Naive thymus-derived CD8-positive, alpha-beta T cell (primary cell): ENCODE results near the gene STK4. TPM values are rescaled to one million over a fixed set of nuclear protein-coding genes. Genes with fewer than 3 reads are reported as not detected.
A peak's percentile ranks its signal among the peaks of the same experiment; 100 is the strongest.

Source experiments
- ATAC-seq, 2 donors: fragments of 150-1000 bp; cut with Tn5 transposase in 1 of 2; sonication (Bioruptor Pico), chemical (Tn5 transposase) in 1 of 2; 1 replicate in 1 of 2; 2 replicates in 1 of 2; pipeline ENCODE4 v1.10.0; 2021; ENCODE audit warnings: mild to moderate bottlenecking in 2 of 2, moderate library complexity in 2 of 2
- POLR2A ChIA-PET: fragments of 350-600 bp; sonication (Branson Sonifier 250); formaldehyde crosslinking; loops from one replicate; lab custom pipeline; 2021; ENCODE audit warnings: antibody characterized with exemption; lab: Charles Lee
- DNase-seq, 10 donors: peaks; one replicate each; pipeline versions ENCODE4 v3.0.0 to v3.0.0-alpha.2; 2020 to 2022
- H3K27ac Mint-ChIP-seq, 10 donors: one replicate each; pipeline ENCODE4 v1.8.0; 2020 to 2022; ENCODE audit warnings: mild to moderate bottlenecking in 10 of 10, mixed read lengths in 10 of 10, moderate library complexity in 4 of 10, inconsistent platforms in 1 of 10
- H3K27me3 Mint-ChIP-seq, 5 donors: one replicate each; pipeline ENCODE4 v1.8.0; 2021 to 2022; ENCODE audit warnings: mixed read lengths in 5 of 5
- H3K36me3 Mint-ChIP-seq, 3 donors: one replicate each; pipeline ENCODE4 v1.8.0; 2020 to 2022; ENCODE audit warnings: mixed read lengths in 3 of 3, mild to moderate bottlenecking in 2 of 3, inconsistent platforms in 1 of 3
- H3K4me1 Mint-ChIP-seq, 4 donors: one replicate each; pipeline ENCODE4 v1.8.0; 2021 to 2022; ENCODE audit warnings: mixed read lengths in 4 of 4
- H3K4me3 Mint-ChIP-seq, 10 donors: one replicate each; pipeline ENCODE4 v1.8.0; 2020 to 2022; ENCODE audit warnings: mild to moderate bottlenecking in 10 of 10, mixed read lengths in 10 of 10, moderate library complexity in 6 of 10, inconsistent platforms in 1 of 10
- H3K9me3 Mint-ChIP-seq, 9 donors: one replicate each; pipeline ENCODE4 v1.8.0; 2020 to 2022; ENCODE audit warnings: mixed read lengths in 9 of 9, mild to moderate bottlenecking in 3 of 9, inconsistent platforms in 1 of 9, moderate library complexity in 1 of 9
- polyA plus RNA-seq, 3 donors: library from polyadenylated mRNA; unstranded; fragments of 300-500 nt; fragmentation: Illumina TruSeq; gene quantifications; one replicate each; pipeline ENCODE4 v1.2.3, GENCODE V29; 2021
- total RNA-seq, 8 experiments: library from RNA in 2 of 8; stranded (reverse) in 2 of 8; gene quantifications; one replicate each; pipeline ENCODE4 v1.2.3 and lab custom pipeline; 2021 to 2026

STK4 gene
- total and polyA plus RNA-seq, 5 experiments from 2014 or later: 178 to 354 (median 192) TPM

- POLR2A ChIA-PET: interaction anchor here (0.7 to 9.7 kb wide), 15 partner anchors 10 to 120 kb away, joined by 3 to 196 read pairs (median 5); partner anchors contain the start of genes PABPC1L and YWHAB
- ATAC-seq (peak; percentile 48 to 52), DNase-seq (peak in 9 of 10 donors; percentile 16 to 69 (median 50))
- Mint-ChIP-seq H3K27ac (peak overlapping the region; percentile 81 to 98 (median 94)), H3K4me3 (peak overlapping the region; percentile 88 to 99 (median 96)), H3K36me3 (peaks cover 0 to 21% (median 9%) of the 10 kb centered on the region in 3 donors), H3K4me1 (peaks cover 32 to 57% (median 50%) of the 10 kb centered on the region in 4 donors), H3K9me3 (no peaks in the 10 kb centered on the region), H3K27me3 (no peaks in the 10 kb centered on the region)
Observed at GRCh38 chr20:44967207-44967807, 995 bp downstream of the STK4 start.

DNA sequence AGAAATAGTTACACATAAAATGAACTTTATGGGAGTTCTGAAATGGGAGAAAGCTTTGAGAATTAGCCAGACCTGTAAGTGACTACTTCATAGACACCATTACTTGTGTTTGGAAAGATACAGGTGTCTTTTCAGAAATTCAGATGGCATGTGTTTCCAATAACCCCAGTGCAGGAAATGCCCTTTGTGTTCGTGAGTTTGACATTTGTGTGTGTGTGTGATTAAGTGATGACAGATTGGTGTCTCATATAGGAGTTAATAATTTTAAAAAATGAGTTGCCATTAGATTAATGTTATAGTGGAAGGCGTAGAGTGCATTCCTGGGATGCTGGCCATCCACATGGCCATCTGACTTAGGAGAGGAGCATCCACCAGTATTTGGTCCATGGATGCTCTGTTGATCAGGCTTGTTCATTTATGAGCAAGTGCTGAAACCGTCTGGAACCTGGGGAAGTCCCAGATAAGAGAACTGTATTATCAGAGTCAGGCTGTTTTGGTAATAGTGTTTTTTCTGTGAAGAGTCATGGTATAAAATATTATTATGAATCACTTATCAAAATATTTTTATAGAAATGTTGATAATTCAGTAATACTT lies 3.1 kb downstream of the STK4 start:
- no peaks in the 10 kb centered on the region for H3K27me3 Mint-ChIP-seq
- H3K27ac Mint-ChIP-seq: peak overlapping the region; percentile 81 to 98 (median 94)
- H3K36me3 Mint-ChIP-seq: peaks cover 9 to 39% (median 15%) of the 10 kb centered on the region in 3 donors
- H3K9me3 Mint-ChIP-seq: no peaks in the 10 kb centered on the region
- peak overlapping the region; percentile 88 to 99 (median 96) for H3K4me3 Mint-ChIP-seq
- POLR2A ChIA-PET: interaction anchor here (1.0 to 9.7 kb wide), 3 partner anchors 10 to 24 kb away, joined by 3 to 196 read pairs (median 15); partner anchors contain the start of gene TOMM34
- peaks cover 33 to 75% (median 64%) of the 10 kb centered on the region in 4 donors for H3K4me1 Mint-ChIP-seq
- ATAC-seq (no peak), DNase-seq (peak in 2 of 10 donors; percentile 13 to 27)

- Mint-ChIP-seq H3K36me3 (peaks cover 16 to 48% (median 23%) of the 10 kb centered on the region in 3 donors), H3K4me3 (peak overlapping the region; percentile 79 to 99 (median 92)), H3K9me3 (no peaks in the 10 kb centered on the region), H3K27ac (peak overlapping the region; percentile 91 to 97 (median 94)), H3K27me3 (no peaks in the 10 kb centered on the region), H3K4me1 (peaks cover 36 to 83% (median 69%) of the 10 kb centered on the region in 4 donors)
- ATAC-seq (peak in 1 of 2 donors; percentile 6), DNase-seq (peak in 2 of 10 donors; percentile 43 to 52)
- POLR2A ChIA-PET: interaction anchor here (0.7 to 9.7 kb wide), 6 partner anchors 10 to 113 kb away, joined by 5 to 196 read pairs (median 10); partner anchors contain the start of genes TOMM34 and YWHAB
Observed at GRCh38 chr20:44970243-44970757, 4.0 kb downstream of the STK4 start.

- DNase-seq: no peak
- H3K27me3 Mint-ChIP-seq: no peaks in the 10 kb centered on the region
- peaks cover 23 to 62% (median 34%) of the 10 kb centered on the region in 3 donors for H3K36me3 Mint-ChIP-seq
- H3K9me3 Mint-ChIP-seq: no peaks in the 10 kb centered on the region
- POLR2A ChIA-PET: interaction anchor here (3.3 kb wide), 1 partner anchor 13 kb away, joined by 15 read pairs; the partner anchor contains the start of gene TOMM34
- peaks cover 43 to 93% (median 86%) of the 10 kb centered on the region in 4 donors for H3K4me1 Mint-ChIP-seq
- H3K4me3 Mint-ChIP-seq: peak overlapping the region in 9 of 10 donors; percentile 48 to 64 (median 60)
- ATAC-seq: no peak
- H3K27ac Mint-ChIP-seq: peak overlapping the region; percentile 57 to 93 (median 82)
Observed at GRCh38 chr20:44973053-44973452, 6.7 kb downstream of the STK4 start.

DNA sequence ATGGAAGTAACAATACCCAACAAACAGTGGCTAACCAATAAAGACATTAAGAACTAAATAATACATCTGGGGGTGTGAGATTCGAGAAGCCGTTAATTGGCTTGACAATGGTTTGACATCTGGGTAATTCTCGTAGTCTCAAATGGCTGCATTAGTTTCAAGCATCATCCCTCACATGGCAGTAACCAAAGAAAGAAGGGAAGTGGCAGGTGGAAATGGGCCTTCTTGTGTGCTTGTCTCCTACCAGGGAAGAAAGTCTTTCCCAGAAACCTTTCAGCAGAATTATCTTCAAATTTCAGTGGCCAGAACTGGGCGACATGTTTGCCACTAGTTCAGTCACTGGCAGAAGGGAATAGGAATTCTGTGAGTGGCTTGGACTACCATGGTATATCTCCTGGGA lies 10.4 kb downstream of the STK4 start:
- H3K9me3 Mint-ChIP-seq: no peaks in the 10 kb centered on the region
- DNase-seq: no peak
- H3K27ac Mint-ChIP-seq: peak overlapping the region; percentile 88 to 98 (median 96)
- H3K4me1 Mint-ChIP-seq: peaks cover 31 to 94% (median 84%) of the 10 kb centered on the region in 4 donors
- POLR2A ChIA-PET: interaction anchor here (1.3 to 8.0 kb wide), 3 partner anchors 9 to 17 kb away, joined by 3 to 196 read pairs (median 4); partner anchors contain the start of gene STK4
- H3K4me3 Mint-ChIP-seq: peak overlapping the region in 7 of 10 donors; percentile 6 to 87 (median 76)
- ATAC-seq: no peak
- peaks cover 26 to 82% (median 44%) of the 10 kb centered on the region in 3 donors for H3K36me3 Mint-ChIP-seq
- H3K27me3 Mint-ChIP-seq: no peaks in the 10 kb centered on the region

DNA sequence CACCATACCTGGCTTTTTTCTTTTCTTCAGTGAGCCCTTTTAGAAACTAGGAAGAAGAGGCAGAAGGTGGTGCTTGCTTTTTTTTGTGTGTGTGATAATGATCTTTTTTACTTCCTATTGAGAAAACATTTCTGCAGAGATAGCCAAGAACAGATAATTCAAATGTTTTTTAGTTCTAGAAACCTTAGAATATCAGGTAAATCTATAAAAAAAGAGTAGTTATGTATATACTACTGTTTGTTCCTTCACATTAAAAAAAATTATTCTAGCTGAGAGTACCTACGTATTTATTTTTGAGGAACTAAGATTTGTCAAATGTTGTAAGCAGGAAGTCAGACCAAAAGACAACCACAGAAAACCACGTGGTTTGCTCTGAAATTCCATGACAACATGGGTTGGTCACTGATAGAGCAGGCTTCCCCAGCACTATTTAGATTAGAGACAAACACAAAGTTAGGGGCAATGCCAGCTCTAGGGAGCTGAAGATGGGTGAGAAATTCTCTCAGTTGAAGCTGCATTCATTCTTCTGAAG lies 12.8 kb downstream of the STK4 start:
- DNase-seq (peak; percentile 27 to 91 (median 80)), ATAC-seq (peak; percentile 80 to 90)
- H3K9me3 Mint-ChIP-seq: no peaks in the 10 kb centered on the region
- POLR2A ChIA-PET: interaction anchor here (0.6 to 8.0 kb wide), 7 partner anchors 12 to 94 kb away, joined by 3 to 196 read pairs (median 5); partner anchors contain the start of genes STK4, TOMM34 and YWHAB
- H3K27ac Mint-ChIP-seq: peak overlapping the region; percentile 93 to 98 (median 97)
- H3K4me1 Mint-ChIP-seq: peaks cover 38 to 91% (median 84%) of the 10 kb centered on the region in 4 donors
- no peaks in the 10 kb centered on the region for H3K27me3 Mint-ChIP-seq
- H3K36me3 Mint-ChIP-seq: peaks cover 38 to 80% (median 47%) of the 10 kb centered on the region in 3 donors
- peak overlapping the region; percentile 72 to 87 (median 82) for H3K4me3 Mint-ChIP-seq

DNA sequence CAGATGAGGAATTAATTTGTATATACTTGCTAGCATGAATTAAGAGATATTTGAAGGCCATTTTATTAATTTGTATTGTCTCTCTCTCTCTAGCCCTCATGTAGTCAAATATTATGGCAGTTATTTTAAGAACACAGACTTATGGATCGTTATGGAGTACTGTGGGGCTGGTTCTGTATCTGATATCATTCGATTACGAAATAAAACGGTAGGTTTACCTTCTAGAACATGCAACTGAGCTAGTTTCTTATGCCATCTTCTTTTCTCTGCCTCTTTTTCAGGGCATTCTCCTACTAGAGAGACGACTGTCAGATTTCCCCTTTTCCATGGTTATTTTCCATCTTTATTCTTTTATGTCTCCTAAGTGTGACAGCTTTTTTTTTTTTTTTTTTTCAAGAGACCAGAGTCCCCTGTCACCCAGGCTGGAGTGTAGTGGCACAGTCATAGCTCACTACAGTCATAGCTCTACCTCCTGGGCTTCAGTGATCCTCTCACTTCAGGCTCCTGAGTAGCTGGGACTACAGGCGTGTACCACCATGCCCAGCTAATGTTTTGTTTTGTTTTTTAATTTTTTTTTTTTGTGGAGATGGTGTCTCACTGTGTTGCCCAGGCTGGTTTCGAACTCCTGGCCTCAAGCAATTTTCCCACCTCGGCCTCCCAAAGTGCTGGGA lies 15.6 kb downstream of the STK4 start:
- peak overlapping the region; percentile 93 to 98 (median 96) for H3K27ac Mint-ChIP-seq
- H3K4me1 Mint-ChIP-seq: peaks cover 36 to 91% (median 76%) of the 10 kb centered on the region in 4 donors
- H3K9me3 Mint-ChIP-seq: no peaks in the 10 kb centered on the region
- DNase-seq (no peak), ATAC-seq (no peak)
- POLR2A ChIA-PET: interaction anchor here (0.6 to 8.0 kb wide), 7 partner anchors 11 to 336 kb away, joined by 3 to 196 read pairs (median 6); partner anchors contain the start of genes STK4 and TOMM34
- H3K36me3 Mint-ChIP-seq: peaks cover 16 to 79% (median 29%) of the 10 kb centered on the region in 3 donors
- peak overlapping the region in 8 of 10 donors; percentile 5 to 82 (median 40) for H3K4me3 Mint-ChIP-seq
- H3K27me3 Mint-ChIP-seq: no peaks in the 10 kb centered on the region

DNA sequence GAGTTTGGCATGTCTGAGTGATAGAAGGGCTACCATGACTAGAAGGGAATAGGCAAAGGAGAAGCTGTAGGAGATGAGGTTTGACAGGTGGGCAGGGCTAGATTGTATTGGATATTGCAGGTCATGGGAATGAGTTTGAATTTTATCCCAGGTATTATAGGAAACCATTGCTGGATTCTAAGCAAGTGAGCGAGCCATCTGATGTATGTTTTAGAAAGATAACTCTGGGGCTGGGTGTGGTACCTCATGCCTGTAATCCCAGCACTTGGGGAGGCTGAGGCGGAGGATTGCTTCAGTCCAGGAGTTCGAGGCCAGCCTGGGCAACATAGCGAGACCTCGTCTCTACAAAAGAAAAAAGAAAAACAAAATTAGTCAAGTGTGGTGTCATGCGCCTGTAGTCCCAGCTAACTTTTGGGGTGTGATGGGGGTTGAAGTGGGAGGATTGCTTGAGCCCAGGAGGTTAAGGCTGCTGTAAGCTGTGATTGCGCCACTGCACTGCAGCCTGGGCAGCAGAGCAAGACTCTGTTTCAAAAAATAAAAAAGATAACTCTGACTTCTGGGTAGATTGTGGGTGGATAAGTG lies 16.9 kb downstream of the STK4 start:
- DNase-seq (no peak), ATAC-seq (no peak)
- H3K9me3 Mint-ChIP-seq: no peaks in the 10 kb centered on the region
- H3K4me3 Mint-ChIP-seq: peak overlapping the region in 8 of 10 donors; percentile 22 to 66 (median 46)
- H3K36me3 Mint-ChIP-seq: peaks cover 16 to 84% (median 33%) of the 10 kb centered on the region in 3 donors
- peak overlapping the region; percentile 90 to 98 (median 96) for H3K27ac Mint-ChIP-seq
- POLR2A ChIA-PET: interaction anchor here (0.6 to 8.0 kb wide), 3 partner anchors 10 to 93 kb away, joined by 5 to 196 read pairs (median 6); partner anchors contain the start of gene STK4
- no peaks in the 10 kb centered on the region for H3K27me3 Mint-ChIP-seq
- peaks cover 31 to 84% (median 70%) of the 10 kb centered on the region in 4 donors for H3K4me1 Mint-ChIP-seq

DNA sequence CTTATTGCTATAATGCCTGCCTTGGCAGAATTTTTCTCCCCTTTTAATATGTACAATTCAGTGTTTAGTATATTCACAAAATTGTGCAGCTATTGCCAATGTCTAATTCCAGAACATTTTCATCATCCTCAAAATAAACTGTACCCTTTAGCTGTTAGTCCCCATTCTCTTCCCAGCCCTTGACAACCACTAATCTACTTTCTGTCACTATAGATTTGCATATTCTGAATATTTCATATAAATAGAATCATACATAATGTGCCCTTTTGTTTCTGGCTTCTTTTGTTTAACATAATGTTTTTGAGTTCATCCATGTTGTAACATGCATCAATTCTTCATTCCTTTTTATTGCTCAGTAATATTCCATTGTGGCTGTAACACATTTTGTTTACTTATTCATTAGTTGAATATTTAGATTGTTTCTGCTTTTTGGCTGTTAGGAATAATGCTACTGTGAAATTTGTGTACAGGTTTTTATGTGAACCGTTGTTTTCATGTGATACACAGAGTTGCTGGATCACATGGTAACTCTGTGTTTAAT lies 22.4 kb downstream of the STK4 start:
- no peak for ATAC-seq
- Mint-ChIP-seq H3K36me3 (peaks cover 6 to 84% (median 23%) of the 10 kb centered on the region in 3 donors), H3K4me3 (peak overlapping the region in 7 of 10 donors; percentile 4 to 88 (median 64)), H3K9me3 (no peaks in the 10 kb centered on the region), H3K27me3 (no peaks in the 10 kb centered on the region), H3K4me1 (peaks cover 30 to 80% (median 64%) of the 10 kb centered on the region in 4 donors), H3K27ac (peak overlapping the region; percentile 6 to 94 (median 86))
- DNase-seq: no peak
- POLR2A ChIA-PET: interaction anchor here (0.7 to 3.9 kb wide), 3 partner anchors 9 to 29 kb away, joined by 4 to 21 read pairs (median 15); partner anchors contain the start of genes STK4 and TOMM34

DNA sequence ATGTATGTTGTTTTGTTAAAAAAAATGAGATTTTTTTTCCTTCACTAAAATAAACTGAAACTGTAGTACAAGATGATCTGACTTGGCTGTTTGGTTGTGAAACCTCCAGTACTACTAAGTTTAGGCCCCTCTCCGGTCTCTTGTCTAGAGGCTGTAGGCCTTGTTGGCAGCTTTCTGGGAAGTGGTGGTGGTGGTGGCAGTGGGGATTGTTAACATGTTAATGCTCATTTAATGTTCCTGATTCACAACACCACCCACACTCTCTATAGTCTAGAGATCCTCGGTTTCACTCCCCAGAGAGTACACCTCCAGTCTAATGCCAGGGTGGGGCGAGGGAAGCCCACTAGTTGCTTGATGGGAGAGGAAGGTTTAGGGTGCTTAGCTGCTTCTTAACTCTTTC lies 24.1 kb downstream of the STK4 start:
- DNase-seq (peak in 1 of 10 donors; percentile 13), ATAC-seq (peak; percentile 55 to 68)
- Mint-ChIP-seq H3K4me3 (peak overlapping the region; percentile 66 to 88 (median 84)), H3K36me3 (peaks cover 6 to 84% (median 28%) of the 10 kb centered on the region in 3 donors), H3K9me3 (no peaks in the 10 kb centered on the region), H3K4me1 (peaks cover 32 to 79% (median 70%) of the 10 kb centered on the region in 4 donors), H3K27ac (peak overlapping the region; percentile 83 to 97 (median 92)), H3K27me3 (no peaks in the 10 kb centered on the region)
- POLR2A ChIA-PET: interaction anchor here (3.6 to 3.9 kb wide), 2 partner anchors 11 to 24 kb away, joined by 15 to 21 read pairs; partner anchors contain the start of gene STK4
